ENCODE data around the gene APCDD1L. TPM values are rescaled to one million over a fixed set of nuclear protein-coding genes. Genes with fewer than 3 reads are reported as not detected.

The APCDD1L gene
- total and polyA plus RNA-seq, 4 donors = 1.3 to 14.6 (median 2.0) TPM

DNA sequence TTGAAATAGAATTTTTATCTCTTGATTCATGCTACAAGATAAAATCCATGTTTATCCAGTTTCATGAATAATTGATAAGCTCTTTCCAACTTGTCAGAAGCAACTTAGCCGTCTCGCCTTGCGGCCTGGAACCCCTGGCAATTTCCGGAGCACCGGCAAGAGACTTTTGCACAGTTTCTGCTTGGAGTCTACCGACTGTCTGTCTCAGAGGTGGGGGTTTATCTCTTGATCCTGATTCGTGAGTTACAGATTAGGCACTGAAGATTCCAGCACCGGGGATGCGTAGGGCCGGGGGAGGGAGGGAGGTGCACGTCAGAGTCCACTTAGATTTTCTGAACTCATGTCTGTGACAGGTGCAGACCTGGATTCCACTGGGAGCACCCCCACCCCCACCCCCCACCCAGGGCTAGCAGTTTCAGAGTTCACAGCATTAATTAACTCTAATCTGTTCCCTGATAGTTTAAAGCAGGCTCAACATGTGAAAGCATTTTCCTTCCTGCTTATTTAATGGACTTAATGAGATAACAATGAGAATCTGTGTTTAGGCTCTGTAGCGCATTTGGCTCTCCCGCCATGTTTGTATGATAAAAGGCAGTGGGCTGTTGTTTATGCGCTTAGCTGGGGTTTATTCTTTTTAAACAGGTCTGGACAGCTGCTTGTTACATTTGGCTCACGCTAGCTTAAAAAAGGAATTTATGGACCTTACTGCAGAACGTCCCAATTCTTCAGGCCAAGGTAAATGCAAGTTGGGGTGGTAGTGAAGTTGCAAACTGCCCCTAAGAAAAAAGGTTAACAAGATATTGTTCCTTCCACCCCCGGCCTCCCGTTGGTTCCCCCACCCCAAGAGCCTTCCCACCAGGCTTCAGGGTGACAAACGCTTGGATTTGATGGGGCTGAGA lies 8.1 kb upstream of the APCDD1L start:
- intact Hi-C loops (cut with DNase I) = no loop called here
- Histone ChIP-seq H3K4me1 (ENCODE audit: control insufficient read depth in 1 of 2, insufficient read depth in 2 of 2, low read length in 2 of 2) (no peaks in the 10 kb centered on the region), H3K36me3 (ENCODE audit: control insufficient read depth in 1 of 2, insufficient read depth in 2 of 2, low read length in 1 of 2) (no peaks in the 10 kb centered on the region), H3K9me3 (ENCODE audit: control insufficient read depth, low read length) (no peaks in the 10 kb centered on the region), H3K27me3 (ENCODE audit: control insufficient read depth in 1 of 2, insufficient read depth in 2 of 2, low read length in 1 of 2) (no peaks in the 10 kb centered on the region), H3K4me3 (ENCODE audit: low read length in 2 of 2) (no peak overlapping the region), H3K27ac (ENCODE audit: low read depth in 1 of 2, low read length in 2 of 2) (no peak overlapping the region)
- no peak for ATAC-seq (ENCODE audit: low FRiP score)
- no peak for DNase-seq
- 10 to 13% methylated on average over 19 of the region's 19 CpGs for WGBS, 2 donors

DNA sequence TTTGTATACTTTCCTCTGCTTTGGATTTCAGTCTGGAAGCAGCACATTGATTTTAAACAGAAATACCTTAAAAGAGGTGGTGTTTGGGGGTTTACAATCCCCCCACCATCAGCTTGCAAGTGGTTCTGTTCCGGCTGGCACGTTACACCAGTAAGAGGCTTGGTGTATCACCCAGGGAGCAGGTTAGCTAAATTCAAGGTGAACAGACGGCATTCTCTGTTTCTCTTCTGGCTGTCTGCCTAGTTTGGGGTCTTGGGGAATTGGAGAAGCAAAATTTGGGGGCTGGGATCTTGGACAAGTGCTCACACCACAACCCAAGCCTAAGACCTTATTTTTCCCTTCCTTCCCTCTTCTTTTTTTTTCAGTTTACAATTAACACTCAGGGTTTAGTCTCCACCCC lies 7.5 kb upstream of the APCDD1L start:
- Histone ChIP-seq H3K27ac (ENCODE audit: low read depth in 1 of 2, low read length in 2 of 2) (no peak overlapping the region), H3K27me3 (ENCODE audit: control insufficient read depth in 1 of 2, insufficient read depth in 2 of 2, low read length in 1 of 2) (no peaks in the 10 kb centered on the region), H3K9me3 (ENCODE audit: control insufficient read depth, low read length) (no peaks in the 10 kb centered on the region), H3K36me3 (ENCODE audit: control insufficient read depth in 1 of 2, insufficient read depth in 2 of 2, low read length in 1 of 2) (no peaks in the 10 kb centered on the region), H3K4me3 (ENCODE audit: low read length in 2 of 2) (no peak overlapping the region), H3K4me1 (ENCODE audit: control insufficient read depth in 1 of 2, insufficient read depth in 2 of 2, low read length in 2 of 2) (no peaks in the 10 kb centered on the region)
- intact Hi-C loops (cut with DNase I) = no loop called here
- WGBS, 2 donors = 58 to 60% methylated on average over 3 of the region's 3 CpGs
- no peak for DNase-seq
- no peak for ATAC-seq (ENCODE audit: low FRiP score)

DNA sequence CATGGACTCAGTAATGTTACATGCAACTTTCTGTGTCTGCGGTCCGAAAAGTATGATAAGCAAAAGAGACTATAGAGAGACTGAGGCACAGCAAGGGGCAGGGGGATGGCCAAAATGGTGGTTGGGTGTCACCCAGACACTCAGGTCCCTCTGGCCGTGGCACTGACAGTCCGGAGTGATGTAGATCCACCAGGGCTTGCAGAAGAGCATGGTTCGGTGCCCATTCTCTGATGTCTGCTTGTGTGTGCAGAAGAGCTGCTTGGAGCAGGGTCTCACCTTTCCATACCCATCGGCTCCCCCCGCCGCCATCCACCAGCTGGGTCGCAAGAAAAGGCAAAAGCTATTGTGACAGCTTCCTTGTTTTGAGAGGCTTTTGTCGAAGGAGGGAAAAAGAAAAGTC lies 6.6 kb upstream of the APCDD1L start:
- Histone ChIP-seq H3K27me3 (ENCODE audit: control insufficient read depth in 1 of 2, insufficient read depth in 2 of 2, low read length in 1 of 2) (no peaks in the 10 kb centered on the region), H3K36me3 (ENCODE audit: control insufficient read depth in 1 of 2, insufficient read depth in 2 of 2, low read length in 1 of 2) (no peaks in the 10 kb centered on the region), H3K27ac (ENCODE audit: low read depth in 1 of 2, low read length in 2 of 2) (no peak overlapping the region), H3K4me1 (ENCODE audit: control insufficient read depth in 1 of 2, insufficient read depth in 2 of 2, low read length in 2 of 2) (no peaks in the 10 kb centered on the region), H3K9me3 (ENCODE audit: control insufficient read depth, low read length) (no peaks in the 10 kb centered on the region), H3K4me3 (ENCODE audit: low read length in 2 of 2) (no peak overlapping the region)
- WGBS, 2 donors = 96% methylated on average over 10 of the region's 10 CpGs
- ATAC-seq (ENCODE audit: low FRiP score) = no peak
- intact Hi-C loops (cut with DNase I) = no loop called here
- no peak for DNase-seq

DNA sequence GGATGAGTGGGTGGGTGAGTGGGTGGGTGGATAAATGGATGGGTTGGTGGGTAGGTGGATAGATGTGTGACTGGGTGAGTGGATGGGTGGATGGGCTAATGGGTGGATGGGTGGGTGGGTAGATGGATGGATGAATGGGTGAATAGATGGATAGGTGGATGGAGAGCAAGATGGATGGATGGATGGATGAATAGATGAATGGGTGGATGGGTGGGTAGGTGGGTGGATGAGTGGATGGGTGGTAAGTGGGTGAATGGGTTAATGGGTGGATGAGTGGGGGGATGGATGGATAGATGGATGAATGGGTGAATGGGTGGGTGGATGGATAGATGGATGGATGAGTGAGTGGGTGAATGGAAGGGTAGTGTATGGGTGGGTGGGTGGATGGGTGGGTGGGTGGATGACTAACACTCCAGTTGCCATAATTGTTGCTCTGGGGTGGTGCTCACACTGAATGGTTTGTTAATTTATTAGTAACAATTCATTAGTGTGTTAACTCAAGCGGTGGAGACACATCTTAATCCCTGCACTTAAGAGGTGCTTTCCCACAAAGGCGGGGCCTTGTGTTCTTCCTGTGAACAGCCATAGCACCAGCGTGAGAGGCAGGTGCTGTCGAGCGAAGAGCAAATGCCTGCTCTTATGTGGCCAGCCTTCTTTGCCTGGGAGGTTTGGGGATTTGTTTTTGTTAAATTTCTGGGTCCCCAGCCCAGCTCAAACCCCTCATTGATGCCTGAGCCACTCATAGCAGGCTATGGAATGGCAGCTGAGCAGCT lies 4.9 kb upstream of the APCDD1L start:
- H3K36me3 ChIP-seq (ENCODE audit: control insufficient read depth in 1 of 2, insufficient read depth in 2 of 2, low read length in 1 of 2) = no peaks in the 10 kb centered on the region
- DNase-seq (no peak), ATAC-seq (ENCODE audit: low FRiP score) (no peak)
- no peak overlapping the region for H3K4me3 ChIP-seq (ENCODE audit: low read length in 2 of 2)
- intact Hi-C loops (cut with DNase I) = loop anchor here in 1 of 2 donors (10.0 kb wide), 1 partner anchor 135 kb away; the partner anchor contains the start of gene STX16
- H3K27me3 ChIP-seq (ENCODE audit: control insufficient read depth in 1 of 2, insufficient read depth in 2 of 2, low read length in 1 of 2) = no peaks in the 10 kb centered on the region
- H3K27ac ChIP-seq (ENCODE audit: low read depth in 1 of 2, low read length in 2 of 2) = no peak overlapping the region
- no peaks in the 10 kb centered on the region for H3K4me1 ChIP-seq (ENCODE audit: control insufficient read depth in 1 of 2, insufficient read depth in 2 of 2, low read length in 2 of 2)
- H3K9me3 ChIP-seq (ENCODE audit: control insufficient read depth, low read length) = no peaks in the 10 kb centered on the region
- WGBS, 2 donors = 95 to 97% methylated on average over 5 of the region's 5 CpGs

DNA sequence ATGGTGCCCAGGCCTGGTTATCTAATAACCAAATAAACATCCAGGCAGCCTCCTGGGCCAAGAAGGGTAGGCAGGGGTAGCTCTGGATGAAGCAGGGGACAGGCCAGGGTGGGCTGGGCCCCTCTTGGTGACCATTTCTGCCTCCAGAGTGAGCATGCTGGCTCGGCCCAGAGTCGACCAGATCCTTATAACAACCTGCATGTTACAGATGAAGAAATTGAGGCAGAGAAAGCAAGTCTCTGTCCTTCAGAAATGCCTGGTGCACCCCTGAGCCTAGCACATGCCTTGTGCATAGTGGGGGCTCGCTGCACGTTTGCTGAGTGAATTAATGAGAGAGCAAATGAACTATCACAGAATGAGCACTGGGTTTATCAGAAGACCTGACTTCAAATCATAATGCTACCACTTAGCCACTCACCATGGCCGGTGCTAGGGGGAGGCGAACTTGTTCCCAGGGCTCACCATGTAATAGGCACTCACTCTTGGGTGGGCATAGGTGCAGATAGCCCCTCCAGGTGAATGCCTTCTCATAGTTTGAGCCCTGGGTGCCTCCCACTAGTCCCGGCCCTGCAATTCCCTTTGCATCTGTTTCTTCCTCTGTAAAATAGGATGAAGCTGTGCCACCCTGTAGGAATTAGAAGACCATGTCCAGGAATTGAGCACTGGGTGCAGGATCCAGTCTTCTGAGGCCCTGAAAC lies 3.8 kb upstream of the APCDD1L start:
- Histone ChIP-seq H3K27me3 (ENCODE audit: control insufficient read depth in 1 of 2, insufficient read depth in 2 of 2, low read length in 1 of 2) (no peaks in the 10 kb centered on the region), H3K36me3 (ENCODE audit: control insufficient read depth in 1 of 2, insufficient read depth in 2 of 2, low read length in 1 of 2) (no peaks in the 10 kb centered on the region), H3K9me3 (ENCODE audit: control insufficient read depth, low read length) (no peaks in the 10 kb centered on the region), H3K4me1 (ENCODE audit: control insufficient read depth in 1 of 2, insufficient read depth in 2 of 2, low read length in 2 of 2) (no peaks in the 10 kb centered on the region), H3K4me3 (ENCODE audit: low read length in 2 of 2) (no peak overlapping the region), H3K27ac (ENCODE audit: low read depth in 1 of 2, low read length in 2 of 2) (no peak overlapping the region)
- DNase-seq = no peak
- 89 to 90% methylated on average over 7 of the region's 7 CpGs for WGBS, 2 donors
- intact Hi-C loops (cut with DNase I) = loop anchor here in 1 of 2 donors (10.0 kb wide), 1 partner anchor 136 kb away; the partner anchor contains the start of gene STX16
- ATAC-seq (ENCODE audit: low FRiP score) = no peak

DNA sequence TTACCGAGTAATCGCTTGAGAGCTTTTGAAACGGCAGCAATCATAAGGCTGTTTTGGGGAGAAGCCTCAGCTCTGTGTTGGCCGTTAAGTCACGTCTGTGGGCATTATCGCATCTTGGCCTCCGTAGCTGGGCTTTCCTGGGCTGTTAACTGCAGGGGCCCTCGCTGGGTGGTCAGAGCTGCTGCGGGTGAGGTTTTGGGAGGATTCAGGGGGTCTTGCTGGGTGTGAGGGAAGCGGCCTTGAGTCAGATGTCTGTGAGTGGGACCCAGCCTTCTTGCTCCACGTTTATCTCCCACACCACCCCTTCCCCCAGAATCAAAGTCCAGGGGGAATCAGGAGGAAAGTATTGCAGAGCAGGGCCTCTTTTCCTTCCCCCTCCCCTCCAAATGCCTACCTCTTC lies 3.2 kb upstream of the APCDD1L start:
- no peaks in the 10 kb centered on the region for H3K4me1 ChIP-seq (ENCODE audit: control insufficient read depth in 1 of 2, insufficient read depth in 2 of 2, low read length in 2 of 2)
- no peaks in the 10 kb centered on the region for H3K36me3 ChIP-seq (ENCODE audit: control insufficient read depth in 1 of 2, insufficient read depth in 2 of 2, low read length in 1 of 2)
- DNase-seq (no peak), ATAC-seq (ENCODE audit: low FRiP score) (no peak)
- no peak overlapping the region for H3K27ac ChIP-seq (ENCODE audit: low read depth in 1 of 2, low read length in 2 of 2)
- intact Hi-C loops (cut with DNase I) = loop anchor here in 1 of 2 donors (10.0 kb wide), 1 partner anchor 136 kb away; the partner anchor contains the start of gene STX16
- no peak overlapping the region for H3K4me3 ChIP-seq (ENCODE audit: low read length in 2 of 2)
- 83 to 85% methylated on average over 11 of the region's 11 CpGs for WGBS, 2 donors
- no peaks in the 10 kb centered on the region for H3K9me3 ChIP-seq (ENCODE audit: control insufficient read depth, low read length)
- no peaks in the 10 kb centered on the region for H3K27me3 ChIP-seq (ENCODE audit: control insufficient read depth in 1 of 2, insufficient read depth in 2 of 2, low read length in 1 of 2)

DNA sequence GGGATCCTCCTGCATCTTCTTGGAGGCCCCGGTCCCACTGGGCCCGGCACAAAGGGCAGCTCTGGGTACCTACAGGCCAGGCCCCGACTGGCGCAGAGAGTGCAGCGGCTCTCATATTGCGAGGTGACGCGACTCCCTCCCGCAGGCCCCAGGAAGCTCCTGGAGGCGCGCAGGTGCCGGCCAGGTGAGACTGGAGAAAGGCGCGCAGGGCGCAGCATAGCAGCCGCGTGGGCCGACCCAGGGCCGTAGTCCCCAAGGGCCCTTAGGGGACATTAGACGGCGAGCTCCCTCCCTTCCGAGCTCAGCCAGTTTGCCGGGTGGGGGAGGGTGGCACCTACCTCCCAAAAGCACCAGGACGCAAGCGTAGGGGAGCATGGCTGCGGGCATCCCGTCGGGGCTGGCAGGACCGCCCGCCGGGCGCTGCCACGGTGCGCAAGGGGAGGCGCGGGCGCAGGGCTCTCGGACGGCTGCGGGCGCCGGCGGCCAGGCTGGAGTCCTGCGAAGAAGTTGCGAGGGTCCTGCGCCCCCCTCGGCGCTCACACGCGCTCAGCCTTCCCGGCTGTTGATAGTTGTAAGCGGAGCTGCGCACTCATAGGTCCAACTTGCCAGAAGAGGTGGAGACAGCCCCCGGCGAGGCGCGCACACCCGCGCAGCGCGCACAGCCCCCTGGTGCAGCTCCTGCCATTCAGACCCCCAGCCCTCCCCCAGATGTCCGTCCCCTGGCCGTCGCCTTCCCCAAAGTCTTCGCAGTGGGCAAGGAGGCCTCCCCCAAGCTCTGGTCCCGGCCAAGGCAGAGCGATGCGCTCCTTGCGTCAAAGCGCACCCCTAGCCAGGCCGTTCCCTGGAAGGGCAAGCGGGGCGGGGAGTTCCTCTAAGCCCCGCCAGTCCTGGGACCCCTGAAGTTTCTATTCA lies 622 bp downstream of the APCDD1L start:
- H3K27ac ChIP-seq (ENCODE audit: low read depth in 1 of 2, low read length in 2 of 2) = no peak overlapping the region
- ATAC-seq (ENCODE audit: low FRiP score) (peak; percentile 27), DNase-seq (no peak)
- 22 to 29% methylated on average over 56 to 74 of the region's 74 CpGs for WGBS, 2 donors
- no peaks in the 10 kb centered on the region for H3K4me1 ChIP-seq (ENCODE audit: control insufficient read depth in 1 of 2, insufficient read depth in 2 of 2, low read length in 2 of 2)
- intact Hi-C loops (cut with DNase I) = loop anchor here (5.0 to 10.0 kb wide), 2 partner anchors 58 to 140 kb away; partner anchors contain the start of gene STX16 (in 1 of the 2)
- no peaks in the 10 kb centered on the region for H3K36me3 ChIP-seq (ENCODE audit: control insufficient read depth in 1 of 2, insufficient read depth in 2 of 2, low read length in 1 of 2)
- peak overlapping the region; percentile 5 to 56 for H3K4me3 ChIP-seq (ENCODE audit: low read length in 2 of 2)
- H3K9me3 ChIP-seq (ENCODE audit: control insufficient read depth, low read length) = no peaks in the 10 kb centered on the region
- H3K27me3 ChIP-seq (ENCODE audit: control insufficient read depth in 1 of 2, insufficient read depth in 2 of 2, low read length in 1 of 2) = no peaks in the 10 kb centered on the region

Data from aorta (tissue), 5 donors.